CD4-positive, alpha-beta T cell (primary cell): ENCODE data around the gene VSIG1. TPM values are rescaled to one million over a fixed set of nuclear protein-coding genes. Genes with fewer than 3 reads are reported as not detected.

Experiments used
- ATAC-seq: fragments of 200-7000 bp; cut with Tn5 transposase; one replicate; pipeline ENCODE4 v1.10.0; 2022; ENCODE audit warnings: mild to moderate bottlenecking; ENCODE audit not compliant: poor library complexity
- CTCF ChIA-PET: fragments of 350-600 bp; sonication (Branson Sonifier 250); formaldehyde crosslinking; loops from one replicate; lab custom pipeline; 2021; ENCODE audit warnings: antibody characterized with exemption, inconsistent platforms; lab: Charles Lee
- POLR2A ChIA-PET: fragments of 350-600 bp; sonication (Branson Sonifier 250); formaldehyde crosslinking; loops from one replicate; lab custom pipeline; 2021; ENCODE audit warnings: antibody characterized with exemption, inconsistent platforms; lab: Charles Lee
- DNase-seq, 14 experiments: peaks; one replicate each; pipeline ENCODE4 v3.0.0-alpha.2; 2013 to 2020; ENCODE audit warnings: mixed read lengths in 2 of 14
- H3K27ac ChIP-seq, 2 donors: one replicate each; pipeline versions ENCODE4 v1.5.1 to v1.7.0; 2013; ENCODE audit warnings: low read length in 2 of 2, low read depth in 1 of 2, mild to moderate bottlenecking in 1 of 2
- H3K27me3 ChIP-seq, 2 experiments: 1 replicate in 1 of 2; 2 replicates in 1 of 2; pipeline versions ENCODE4 v1.6.1 to v1.7.0; 2013; ENCODE audit warnings: low read length in 2 of 2, control low read depth in 1 of 2, mild to moderate bottlenecking in 1 of 2, moderate library complexity in 1 of 2; ENCODE audit not compliant: insufficient read depth in 2 of 2, control insufficient read depth in 1 of 2
- H3K36me3 ChIP-seq: one replicate; pipeline ENCODE4 v1.6.1; 2013; ENCODE audit warnings: low read length, control low read depth; ENCODE audit not compliant: insufficient read depth
- H3K4me1 ChIP-seq: one replicate; pipeline ENCODE4 v1.6.1; 2013; ENCODE audit warnings: low read length, control low read depth; ENCODE audit not compliant: insufficient read depth
- H3K4me3 ChIP-seq: one replicate; pipeline ENCODE4 v1.5.1; 2013; ENCODE audit warnings: mild to moderate bottlenecking, low read length, moderate library complexity
- H3K9me3 ChIP-seq, 2 experiments: 1 replicate in 1 of 2; 2 replicates in 1 of 2; pipeline versions ENCODE4 v1.6.1 to v1.7.0; 2013; ENCODE audit warnings: low read length in 2 of 2, mild to moderate bottlenecking in 2 of 2, control low read depth in 1 of 2, moderate library complexity in 1 of 2; ENCODE audit not compliant: control insufficient read depth in 1 of 2, insufficient read depth in 1 of 2
- H3K27ac Mint-ChIP-seq: one replicate; pipeline ENCODE4 v1.8.0; 2020; ENCODE audit warnings: mixed read lengths
- H3K27me3 Mint-ChIP-seq: one replicate; pipeline ENCODE4 v1.8.0; 2021; ENCODE audit warnings: mixed read lengths
- H3K36me3 Mint-ChIP-seq: one replicate; pipeline ENCODE4 v1.8.0; 2021; ENCODE audit warnings: low read depth, mixed read lengths
- H3K4me1 Mint-ChIP-seq: one replicate; pipeline ENCODE4 v1.8.0; 2021; ENCODE audit warnings: low read depth, mixed read lengths
- H3K4me3 Mint-ChIP-seq: one replicate; pipeline ENCODE4 v1.8.0; 2020; ENCODE audit warnings: mild to moderate bottlenecking, mixed read lengths
- H3K9me3 Mint-ChIP-seq: one replicate; pipeline ENCODE4 v1.8.0; 2020; ENCODE audit warnings: mixed read lengths
- intact Hi-C, 2 experiments: fragments of 100-400 bp; cut with DNase I in 1 of 2; cut with micrococcal nuclease in 1 of 2; formaldehyde crosslinking; loops; one replicate each; pipeline versions ENCODE4 v1.15.1 to v1.9.0; 2023 to 2025; cut with DNase I, micrococcal nuclease
- total RNA-seq, 174 experiments: library from RNA in 2 of 174; stranded (reverse) in 2 of 174; gene quantifications; one replicate each; pipeline ENCODE4 v1.2.3 and lab custom pipeline; 2021 to 2026
- TF ChIP-seq, protein P1 (sequence below): fragments of 200-600 bp; IDR thresholded peaks from one replicate; pipeline ENCODE4 v1.8.0; 2022; ENCODE audit warnings: antibody characterized with exemption, mild to moderate bottlenecking

The VSIG1 gene
- total RNA-seq, 2 experiments from 2014 or later = 12.5 to 14.9 TPM

DNA sequence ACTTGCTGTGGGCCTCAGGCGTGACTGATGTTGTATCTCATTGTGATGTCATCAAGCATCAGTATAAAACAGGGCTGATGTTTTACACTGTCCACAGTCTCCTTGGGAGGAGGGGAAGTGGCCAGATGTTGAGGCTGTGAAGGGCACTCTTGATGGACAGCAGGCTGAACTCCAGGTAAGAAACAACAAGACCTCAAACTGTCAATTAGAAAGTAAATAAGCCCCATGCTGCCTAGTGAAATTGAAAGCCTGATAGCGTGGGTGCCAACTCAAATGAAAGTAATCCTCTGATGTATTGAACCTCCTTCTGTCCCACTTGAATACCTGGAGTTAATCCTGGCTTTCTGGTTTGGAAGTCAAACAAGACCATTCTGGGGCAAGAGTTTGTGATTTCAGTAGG lies 19.7 kb downstream of the VSIG1 start:
- peaks cover 60% of the 10 kb centered on the region for H3K36me3 Mint-ChIP-seq
- no peak for ATAC-seq
- H3K4me3 Mint-ChIP-seq = no peak overlapping the region
- POLR2A ChIA-PET = no interaction called here
- H3K9me3 Mint-ChIP-seq = no peaks in the 10 kb centered on the region
- peaks cover 29% of the 10 kb centered on the region for H3K36me3 ChIP-seq
- TF ChIP-seq, protein P1, sequence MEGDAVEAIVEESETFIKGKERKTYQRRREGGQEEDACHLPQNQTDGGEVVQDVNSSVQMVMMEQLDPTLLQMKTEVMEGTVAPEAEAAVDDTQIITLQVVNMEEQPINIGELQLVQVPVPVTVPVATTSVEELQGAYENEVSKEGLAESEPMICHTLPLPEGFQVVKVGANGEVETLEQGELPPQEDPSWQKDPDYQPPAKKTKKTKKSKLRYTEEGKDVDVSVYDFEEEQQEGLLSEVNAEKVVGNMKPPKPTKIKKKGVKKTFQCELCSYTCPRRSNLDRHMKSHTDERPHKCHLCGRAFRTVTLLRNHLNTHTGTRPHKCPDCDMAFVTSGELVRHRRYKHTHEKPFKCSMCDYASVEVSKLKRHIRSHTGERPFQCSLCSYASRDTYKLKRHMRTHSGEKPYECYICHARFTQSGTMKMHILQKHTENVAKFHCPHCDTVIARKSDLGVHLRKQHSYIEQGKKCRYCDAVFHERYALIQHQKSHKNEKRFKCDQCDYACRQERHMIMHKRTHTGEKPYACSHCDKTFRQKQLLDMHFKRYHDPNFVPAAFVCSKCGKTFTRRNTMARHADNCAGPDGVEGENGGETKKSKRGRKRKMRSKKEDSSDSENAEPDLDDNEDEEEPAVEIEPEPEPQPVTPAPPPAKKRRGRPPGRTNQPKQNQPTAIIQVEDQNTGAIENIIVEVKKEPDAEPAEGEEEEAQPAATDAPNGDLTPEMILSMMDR = no peak
- CTCF ChIA-PET = no interaction called here
- no peaks in the 10 kb centered on the region for H3K27me3 ChIP-seq
- H3K4me1 Mint-ChIP-seq = peaks cover 2% of the 10 kb centered on the region
- no peaks in the 10 kb centered on the region for H3K4me1 ChIP-seq
- no peak overlapping the region for H3K4me3 ChIP-seq
- H3K9me3 ChIP-seq = no peaks in the 10 kb centered on the region
- H3K27me3 Mint-ChIP-seq = no peaks in the 10 kb centered on the region
- no peak overlapping the region for H3K27ac Mint-ChIP-seq
- H3K27ac ChIP-seq = no peak overlapping the region
- no peak for DNase-seq
- intact Hi-C loops = loop anchor here in 1 of 2 experiments (10.0 kb wide), 1 partner anchor 1180 kb away; no protein-coding TSS in a partner anchor

DNA sequence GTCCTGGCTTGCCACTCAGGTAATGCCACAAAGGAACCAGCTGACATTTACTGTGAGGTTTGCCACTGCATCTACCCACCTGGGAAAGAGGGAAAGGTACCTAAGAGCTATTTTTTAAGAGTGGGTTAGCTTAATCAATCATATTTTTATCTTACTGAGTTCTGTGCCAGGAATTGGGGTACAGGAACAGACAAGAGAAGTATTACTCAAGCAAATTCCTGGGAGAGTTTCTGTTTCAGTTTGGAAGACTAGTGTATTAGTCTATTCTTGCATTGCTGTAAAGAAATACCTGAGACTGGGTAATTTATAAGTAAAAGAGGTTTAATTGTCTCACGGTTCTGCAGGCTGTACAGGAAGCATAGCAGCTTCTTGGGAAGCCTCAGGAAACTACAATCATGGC lies 23.3 kb downstream of the VSIG1 start:
- intact Hi-C loops = loop anchor here in 1 of 2 experiments (10.0 kb wide), 1 partner anchor 1183 kb away; no protein-coding TSS in a partner anchor
- H3K9me3 ChIP-seq = no peaks in the 10 kb centered on the region
- no peaks in the 10 kb centered on the region for H3K27me3 ChIP-seq
- H3K36me3 ChIP-seq = peaks cover 15% of the 10 kb centered on the region
- no peaks in the 10 kb centered on the region for H3K27me3 Mint-ChIP-seq
- ATAC-seq = no peak
- ChIA-PET CTCF (no interaction called here), POLR2A (no interaction called here)
- peak overlapping the region; percentile 39 for H3K27ac Mint-ChIP-seq
- no peak for DNase-seq
- H3K4me1 Mint-ChIP-seq = peaks cover 9% of the 10 kb centered on the region
- H3K4me3 ChIP-seq = no peak overlapping the region
- peaks cover 38% of the 10 kb centered on the region for H3K36me3 Mint-ChIP-seq
- TF ChIP-seq, protein P1 = no peak
- H3K9me3 Mint-ChIP-seq = no peaks in the 10 kb centered on the region
- no peak overlapping the region for H3K4me3 Mint-ChIP-seq
- no peaks in the 10 kb centered on the region for H3K4me1 ChIP-seq
- H3K27ac ChIP-seq = no peak overlapping the region

DNA sequence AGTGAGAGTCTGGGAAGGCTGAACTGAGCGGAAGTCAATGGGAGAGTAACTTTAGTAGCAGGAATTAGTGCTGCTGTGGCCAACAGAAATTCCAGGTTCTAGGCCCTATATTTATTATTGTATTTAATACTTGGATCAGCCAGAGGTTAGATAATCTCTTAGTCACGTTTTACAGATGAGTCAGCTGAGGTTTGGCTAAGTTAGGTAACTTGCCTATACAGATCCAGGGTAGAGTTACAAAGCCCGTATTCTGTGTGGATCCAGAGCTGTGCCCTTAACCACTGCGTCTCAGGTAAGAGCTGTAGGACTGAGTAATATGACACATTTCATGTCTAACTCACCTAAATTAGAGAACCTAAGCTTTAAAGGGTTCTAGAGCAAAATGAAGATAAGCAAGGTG lies 26.0 kb downstream of the VSIG1 start:
- no peaks in the 10 kb centered on the region for H3K9me3 ChIP-seq
- peak overlapping the region; percentile 39 for H3K27ac Mint-ChIP-seq
- CTCF ChIA-PET = interaction anchor here (1.1 kb wide), 2 partner anchors 50 to 293 kb away, joined by 3 to 4 read pairs; partner anchors contain the start of gene NCBP2L
- no peaks in the 10 kb centered on the region for H3K27me3 ChIP-seq
- H3K36me3 ChIP-seq = peaks cover 29% of the 10 kb centered on the region
- ATAC-seq (no peak), DNase-seq (no peak)
- TF ChIP-seq, protein P1 = no peak
- no peak overlapping the region for H3K4me3 Mint-ChIP-seq
- H3K27me3 Mint-ChIP-seq = no peaks in the 10 kb centered on the region
- H3K4me3 ChIP-seq = no peak overlapping the region
- no peaks in the 10 kb centered on the region for H3K4me1 ChIP-seq
- H3K9me3 Mint-ChIP-seq = no peaks in the 10 kb centered on the region
- H3K4me1 Mint-ChIP-seq = peaks cover 9% of the 10 kb centered on the region
- H3K27ac ChIP-seq = no peak overlapping the region
- POLR2A ChIA-PET = no interaction called here
- intact Hi-C loops = loop anchor here (1.0 to 10.0 kb wide), 5 partner anchors 50 to 1176 kb away; no protein-coding TSS in a partner anchor
- H3K36me3 Mint-ChIP-seq = peaks cover 56% of the 10 kb centered on the region
